Measurements from ENCODE around the gene UPF3B.
"Not testable (repeated sequence)": the region's sequence is repeated elsewhere in the genome, so short reads cannot be mapped to it uniquely, and the experiment has no call there.

Gene UPF3B

DNA sequence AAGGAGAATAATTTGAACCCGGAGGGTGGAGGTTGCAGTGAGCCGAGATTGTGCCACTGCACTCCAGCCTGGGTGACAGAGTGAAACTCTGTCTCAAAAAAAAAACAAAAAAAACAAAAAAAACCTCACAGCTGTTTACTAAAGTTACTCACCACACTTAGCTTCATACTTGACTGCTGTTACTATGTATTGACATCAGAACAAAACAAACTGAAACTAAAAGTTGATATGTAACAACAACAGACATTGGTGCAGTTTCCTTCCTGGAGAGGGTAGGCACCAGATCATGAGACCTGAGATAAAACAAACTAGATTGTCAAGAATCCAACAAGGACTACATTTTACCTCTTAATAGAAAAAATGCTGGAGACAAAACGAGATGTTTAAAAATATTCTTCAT is 31.1 kb downstream of the UPF3B start:
- DNase-seq = not testable (repeated sequence)

DNA sequence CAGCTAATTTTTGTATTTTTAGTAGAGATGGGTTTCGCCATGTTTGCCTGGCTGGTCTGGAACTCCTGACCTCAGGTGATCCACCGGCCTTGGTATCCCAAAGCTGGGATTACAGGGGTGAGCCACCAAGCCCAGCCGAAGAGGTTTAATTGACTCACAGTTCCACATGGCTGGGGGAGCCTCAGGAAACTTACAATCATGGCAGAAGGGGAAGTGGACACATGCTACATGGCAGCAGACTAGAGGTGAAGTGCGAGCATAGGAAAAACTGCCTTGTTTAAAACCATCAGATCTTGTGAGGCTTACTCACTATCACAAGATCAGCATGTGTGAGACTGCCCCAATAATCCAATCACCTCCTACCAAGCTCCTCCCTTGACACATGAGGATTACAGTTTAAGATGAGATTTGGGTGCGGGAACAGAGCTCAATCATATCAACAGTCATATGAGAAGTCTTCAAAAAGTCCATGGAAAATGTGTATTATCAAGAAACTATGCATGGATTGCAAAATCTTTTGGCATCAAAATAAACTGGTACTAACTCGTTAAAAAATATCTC is 35.6 kb downstream of the UPF3B start:
- DNase-seq = no peak

DNA sequence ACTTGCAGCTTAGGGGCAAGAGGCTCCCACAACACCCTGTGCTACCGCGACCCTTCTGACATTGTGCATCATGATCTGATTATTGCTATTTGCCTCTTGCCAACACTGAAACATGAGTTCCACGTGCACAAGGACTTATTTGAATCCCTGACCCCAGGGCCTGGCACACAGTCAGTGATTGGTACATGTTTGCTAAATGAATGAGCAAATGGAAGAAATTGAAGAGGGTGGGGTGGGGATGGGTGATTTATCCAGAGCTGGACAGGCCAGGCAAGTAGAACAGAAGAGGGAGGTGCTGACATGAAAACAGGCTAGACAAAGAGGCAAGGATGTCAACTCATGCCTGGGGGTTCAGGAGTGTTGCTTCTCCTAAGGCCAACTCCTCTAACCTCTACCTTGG is 36.5 kb downstream of the UPF3B start:
- DNase-seq = no peak

DNA sequence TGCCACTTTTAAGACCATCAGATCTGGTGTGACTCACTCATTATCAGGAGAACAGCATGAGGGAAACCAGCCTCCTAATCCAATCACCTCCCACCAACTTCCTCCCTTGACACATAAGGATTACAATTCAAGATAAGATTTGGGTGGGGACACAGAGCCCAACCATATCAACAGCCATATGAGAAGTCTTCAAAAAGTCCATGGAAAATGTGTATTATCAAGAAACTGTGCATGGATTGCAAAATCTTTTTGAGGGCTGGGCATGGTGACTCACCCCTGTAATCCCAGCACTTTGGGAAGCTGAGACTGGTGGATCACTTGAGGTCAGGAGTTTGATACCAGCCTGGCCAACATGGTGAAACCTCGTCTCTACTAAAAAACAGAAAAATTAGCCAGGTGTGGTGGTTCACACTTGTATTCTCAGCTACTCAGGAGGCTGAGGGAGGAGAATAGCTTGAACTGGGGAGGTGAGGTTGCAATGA is 43.5 kb downstream of the UPF3B start:
- DNase-seq = no peak

DNA sequence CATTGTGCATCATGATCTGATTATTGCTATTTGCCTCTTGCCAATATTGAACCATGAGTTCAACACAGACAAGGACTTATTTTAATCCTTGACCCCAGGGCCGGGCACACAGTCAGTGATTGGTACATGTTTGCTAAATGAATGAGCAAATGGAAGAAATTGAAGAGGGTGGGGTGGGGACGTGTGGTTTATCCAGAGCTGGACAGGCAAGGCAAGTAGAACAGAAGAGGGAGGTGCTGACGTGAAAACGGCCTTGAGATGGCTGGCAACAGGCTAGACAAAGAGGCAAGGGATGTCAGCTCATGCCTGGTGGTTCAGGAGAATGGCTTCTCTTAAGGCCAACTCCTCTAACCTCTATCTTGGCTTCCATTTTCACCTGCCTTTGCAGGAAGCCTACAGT is 44.3 kb downstream of the UPF3B start:
- DNase-seq = not testable (repeated sequence)

DNA sequence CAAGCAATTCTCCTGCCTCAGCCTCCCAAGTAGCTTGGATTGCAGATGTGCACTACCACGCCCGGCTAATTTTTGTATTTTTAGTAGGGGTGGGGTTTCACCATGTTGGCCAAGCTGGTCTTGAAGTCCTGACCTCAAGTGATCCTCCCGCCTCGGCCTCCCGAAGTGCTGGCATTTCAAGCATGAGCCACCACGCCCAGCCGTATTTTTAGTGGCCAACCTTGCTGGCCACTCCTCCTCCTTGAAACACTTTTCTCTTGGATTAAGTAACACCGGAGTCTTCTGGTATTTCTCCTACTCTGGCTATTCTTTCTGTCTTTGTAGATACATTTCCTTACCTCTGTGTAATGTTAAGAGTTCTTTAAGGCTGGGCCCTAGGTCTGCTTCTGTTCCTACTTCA is 50.2 kb downstream of the UPF3B start:
- no peak for DNase-seq

DNA sequence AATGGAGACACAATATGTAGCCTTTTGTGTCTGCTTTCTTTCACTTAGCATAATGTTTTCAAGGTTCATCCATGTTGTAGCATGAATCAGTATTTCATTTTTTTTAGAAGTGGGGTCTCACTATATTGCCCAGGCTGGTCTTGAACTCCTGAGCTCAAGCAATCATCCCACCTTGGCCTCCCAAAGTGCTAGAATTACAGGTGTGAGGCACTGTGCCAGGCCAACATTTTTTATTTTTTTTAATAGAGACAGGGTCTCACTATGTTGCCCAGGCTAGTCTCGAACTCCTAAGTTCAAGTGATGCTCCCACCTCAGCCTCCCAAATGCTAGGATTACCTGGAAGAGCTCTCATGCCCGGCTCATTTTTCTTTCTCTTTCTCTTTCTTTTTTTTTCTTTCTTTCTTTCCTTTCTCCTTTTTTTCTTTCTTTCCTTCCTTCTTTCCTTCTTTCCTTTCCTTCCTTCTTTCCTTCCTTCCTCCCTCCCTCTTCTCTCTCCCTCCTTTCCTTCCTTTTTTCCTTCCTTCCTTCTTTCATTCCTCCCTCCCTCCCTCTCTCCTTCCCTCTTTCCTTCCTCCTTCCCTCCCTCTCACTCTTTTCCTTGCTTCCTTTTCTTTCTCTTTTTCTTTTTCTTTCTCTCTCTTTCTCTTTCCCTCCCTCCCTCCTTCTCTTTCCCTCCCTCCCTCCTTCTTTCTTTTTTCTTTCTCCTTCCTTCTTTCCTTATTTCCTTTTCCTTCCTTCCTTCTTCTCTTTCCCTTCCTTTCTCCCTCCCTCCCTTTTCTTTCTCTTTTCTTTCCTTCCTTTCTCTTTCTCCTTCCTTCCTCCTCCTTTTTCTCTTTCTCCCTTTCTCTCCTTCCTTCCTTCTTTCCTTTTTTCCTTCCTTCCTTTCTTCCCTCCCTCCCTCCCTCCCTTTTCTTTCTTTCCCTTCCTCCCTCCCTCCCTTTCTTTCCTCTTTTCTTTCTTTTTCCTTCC is 51.2 kb downstream of the UPF3B start:
- no peak for DNase-seq

DNA sequence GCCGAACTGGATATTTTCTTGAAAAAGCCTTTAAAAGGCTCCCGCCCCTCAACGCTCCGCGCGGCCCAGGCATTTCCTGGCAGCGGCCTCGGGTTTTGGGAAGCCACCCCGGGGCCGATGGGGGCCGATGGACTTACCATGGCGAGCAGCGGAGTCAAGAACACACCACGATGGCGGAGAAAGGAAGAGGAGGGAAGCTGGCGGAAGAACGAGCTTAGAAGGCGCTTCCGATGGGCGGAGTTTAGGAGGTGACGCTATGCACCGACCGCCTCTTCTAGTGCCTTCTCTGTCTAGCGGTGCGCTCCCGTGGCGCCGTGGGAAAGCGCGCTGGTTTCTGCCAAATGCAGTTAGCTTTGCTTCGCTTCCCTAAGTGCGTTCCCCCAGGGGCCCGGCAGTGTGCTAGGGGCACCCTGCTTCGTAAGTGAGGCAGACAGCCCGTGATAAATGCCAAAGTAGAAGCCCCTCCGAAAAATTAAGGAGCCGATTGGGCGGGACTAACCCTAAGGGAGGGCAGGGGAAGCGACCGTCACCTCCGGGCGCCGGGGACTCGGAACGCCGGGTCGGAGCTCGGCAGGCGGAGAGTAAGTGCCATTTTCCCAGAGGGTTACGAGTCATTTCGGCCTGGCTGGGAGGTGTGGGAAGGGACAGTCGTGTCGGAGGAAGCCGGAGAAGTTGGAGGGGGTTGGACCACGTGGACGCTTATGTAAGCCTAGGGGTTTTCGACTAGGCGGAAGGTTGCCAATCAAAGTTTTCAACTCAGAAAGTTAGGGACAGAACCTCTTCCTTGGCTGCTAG is 61.1 kb downstream of the UPF3B start, which contains the start of gene RPL39:
RPL39 (minus strand) TSS at position 194 of the 795 bp plus-strand sequence; CDS start at position 140, 54 bp downstream.
- DNase-seq = peak; percentile 80 to 82

DNA sequence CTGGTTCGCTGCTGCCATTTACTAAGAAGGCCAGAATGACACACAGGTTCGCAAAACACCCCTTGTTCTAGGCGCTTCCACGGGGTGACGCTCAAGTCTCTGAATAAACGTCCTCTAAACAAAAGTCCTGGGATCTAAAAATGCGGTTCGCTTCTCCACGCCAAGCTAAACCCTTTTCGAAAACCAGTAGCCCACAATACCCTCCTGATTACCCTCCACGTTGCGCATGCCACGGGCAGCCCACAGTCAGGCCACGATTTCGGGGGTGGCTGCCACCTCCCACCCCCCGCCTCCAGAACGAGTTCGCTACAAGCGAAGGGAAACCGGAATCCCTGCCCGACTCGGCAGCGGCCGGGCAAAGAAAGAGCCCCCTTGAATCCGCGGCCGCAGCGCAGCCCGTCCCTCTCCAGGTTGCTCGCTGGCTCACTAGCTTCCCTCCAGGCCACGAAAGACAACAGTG is 61.8 kb downstream of the UPF3B start:
- peak in 1 of 2 experiments; percentile 50 for DNase-seq

DNA sequence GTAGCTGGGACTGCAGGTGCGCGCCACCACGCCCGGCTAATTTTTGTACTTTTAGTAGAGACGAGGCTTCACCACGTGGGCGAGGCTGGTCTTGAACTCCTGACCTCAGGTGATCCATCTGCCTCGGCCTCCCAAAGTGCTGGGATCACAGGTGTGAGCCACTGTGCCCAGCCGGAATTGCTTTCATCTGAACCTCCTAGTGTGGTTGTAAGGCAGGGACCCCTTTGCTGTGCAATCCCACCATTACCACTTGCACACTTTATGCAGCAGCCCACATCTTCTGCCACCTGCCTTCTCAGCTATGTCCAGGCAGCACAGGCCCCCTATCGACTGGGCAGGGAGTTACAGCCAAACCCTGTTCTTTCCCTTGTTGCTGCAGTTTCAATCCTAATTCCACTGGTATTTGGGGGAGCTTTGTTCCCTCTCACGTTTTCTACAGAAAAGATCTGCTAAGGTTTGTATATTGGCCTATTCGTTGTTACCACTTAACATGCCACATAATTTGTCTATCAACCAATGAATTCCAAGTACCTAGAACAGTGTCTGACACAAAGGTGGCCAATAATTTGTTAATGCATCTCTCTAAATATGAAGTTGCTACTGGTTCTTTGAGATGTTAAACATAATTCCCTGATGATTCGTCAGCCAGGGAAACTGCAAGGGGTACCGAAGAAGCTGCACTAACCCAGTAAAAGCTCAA is 67.9 kb downstream of the UPF3B start:
- DNase-seq = no peak

Data from NCI-H187 (cell line).